ENCODE data around the gene FES.
A peak's percentile ranks its signal among the peaks of the same experiment; 100 is the strongest.
"Not testable (repeated sequence)": the region's sequence is repeated elsewhere in the genome, so short reads cannot be mapped to it uniquely, and the experiment has no call there.

The FES gene

DNA sequence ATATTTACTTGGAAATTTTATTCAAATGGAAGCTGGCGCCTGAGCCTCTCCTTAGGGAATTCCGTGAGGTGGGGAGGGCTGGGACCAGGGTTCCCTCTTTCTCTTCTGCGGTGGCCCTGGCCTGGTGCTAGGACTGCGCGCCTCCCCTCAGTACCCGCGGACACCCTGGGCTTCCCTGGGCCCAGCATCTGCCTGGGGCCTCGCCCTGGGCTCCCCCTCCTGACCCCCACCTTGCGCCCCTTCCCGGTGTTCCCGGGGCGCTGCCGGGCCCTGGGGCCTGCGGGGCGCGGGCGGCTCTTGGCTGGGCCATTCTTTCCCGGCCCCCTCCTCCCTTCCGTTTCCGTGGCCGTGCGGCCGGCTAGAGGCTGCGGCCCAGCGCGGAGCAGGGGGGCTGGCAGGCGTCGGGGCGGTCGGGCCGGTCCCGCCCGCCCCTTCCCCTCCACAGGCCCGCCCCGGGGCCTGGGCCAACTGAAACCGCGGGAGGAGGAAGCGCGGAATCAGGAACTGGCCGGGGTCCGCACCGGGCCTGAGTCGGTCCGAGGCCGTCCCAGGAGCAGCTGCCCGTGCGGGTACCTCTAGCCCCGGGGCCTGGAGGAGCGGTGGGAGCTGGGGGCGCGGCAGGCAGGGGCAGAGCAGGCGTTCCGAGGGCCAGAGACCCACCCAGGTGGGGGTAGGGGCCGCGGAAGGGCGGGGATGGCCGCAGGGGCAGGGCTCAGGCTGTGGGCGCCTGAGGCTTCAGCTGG is at the start of gene FES:
TSS of gene FES (plus strand) at position 529 of the 743 bp plus-strand sequence. CDS start 542 bp downstream, outside the sequence.
- no peak for DNase-seq

DNA sequence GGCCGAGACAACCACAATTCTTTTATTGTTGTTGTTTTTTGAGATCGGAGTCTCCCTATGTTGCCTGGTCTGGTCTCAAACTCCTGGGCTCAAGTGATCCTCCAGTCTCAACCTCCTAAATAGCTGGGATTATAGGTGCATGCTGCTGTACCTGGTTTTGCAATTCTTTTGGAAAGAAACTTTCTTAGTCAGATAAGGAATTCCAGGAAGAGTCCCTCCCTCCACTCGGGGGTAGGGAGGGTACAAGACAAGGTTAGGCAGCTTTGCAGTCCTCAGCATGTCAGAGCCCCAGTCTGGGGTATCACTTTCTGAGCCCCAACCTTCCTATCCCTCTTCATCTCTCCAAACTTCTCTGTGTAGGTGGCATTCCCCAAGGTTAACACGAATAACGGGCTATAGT is 49.7 kb upstream of the FES start:
- no peak for DNase-seq

DNA sequence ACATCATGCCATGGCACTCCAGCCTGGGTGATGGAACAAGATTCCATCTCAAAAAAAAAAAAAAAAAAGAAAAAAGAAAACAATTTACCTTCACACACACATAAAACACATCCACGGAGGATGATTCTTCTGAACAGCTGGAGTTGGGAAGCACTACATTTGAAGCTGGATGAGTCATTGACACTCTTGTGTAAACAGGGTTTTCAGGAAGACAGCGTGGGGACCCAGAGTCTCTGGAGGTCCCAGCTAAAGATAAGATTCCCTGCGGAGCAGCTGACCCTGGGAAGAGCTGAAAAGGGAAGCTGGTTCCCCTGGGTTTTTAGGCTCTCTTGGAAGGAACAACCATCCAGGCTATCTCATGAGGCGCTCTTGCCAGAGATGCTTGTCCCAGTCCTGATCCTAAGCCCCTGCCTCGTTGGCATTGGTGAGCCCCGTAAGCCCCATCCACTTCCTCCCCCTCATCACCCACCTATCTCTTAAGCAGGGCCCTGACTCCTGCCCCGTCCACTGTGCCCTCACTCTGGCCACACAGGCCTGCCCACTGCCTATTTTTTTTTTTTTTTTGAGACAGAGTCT is 47.9 kb upstream of the FES start:
- DNase-seq = no peak

DNA sequence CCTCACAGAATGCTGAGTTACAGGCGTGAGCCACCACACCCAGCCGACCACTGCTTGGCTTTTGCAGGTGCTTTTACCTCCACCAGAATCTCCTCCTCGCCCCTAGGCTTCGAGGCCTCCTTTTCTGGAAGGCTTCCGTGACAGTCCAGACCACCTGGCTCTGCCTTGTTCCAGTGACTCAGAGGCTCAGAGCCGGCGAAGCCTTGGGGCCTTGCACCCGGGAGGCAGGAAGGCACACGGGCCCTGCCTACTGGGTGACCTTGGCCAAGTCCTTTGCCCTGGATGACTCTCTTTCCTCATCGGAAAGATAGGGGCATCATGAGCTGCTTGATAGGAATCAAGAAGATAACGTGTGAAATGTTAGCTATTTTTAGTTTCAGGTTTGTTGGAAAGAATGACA is 47.2 kb upstream of the FES start:
- DNase-seq = peak; percentile 78

DNA sequence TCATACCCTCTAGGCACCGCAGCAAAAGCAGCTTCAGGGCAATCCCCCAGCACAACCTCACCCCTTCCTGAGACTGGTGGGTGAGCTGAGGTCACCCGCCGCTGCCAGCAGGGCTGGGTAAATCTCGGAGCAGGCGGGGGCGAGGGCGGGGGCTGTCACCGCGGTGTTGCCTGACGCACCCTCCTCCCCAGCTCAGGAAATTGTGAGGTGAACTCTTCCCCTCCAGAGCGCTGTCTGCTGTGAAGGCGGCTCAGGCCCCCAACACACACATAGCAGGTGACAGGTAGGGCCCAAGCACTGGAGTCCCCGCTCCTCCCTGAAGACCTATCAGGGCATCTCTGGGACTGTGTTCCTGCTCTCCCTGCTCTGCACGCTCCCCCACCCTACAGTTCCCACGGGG is 46.2 kb upstream of the FES start:
- peak; percentile 94 for DNase-seq

DNA sequence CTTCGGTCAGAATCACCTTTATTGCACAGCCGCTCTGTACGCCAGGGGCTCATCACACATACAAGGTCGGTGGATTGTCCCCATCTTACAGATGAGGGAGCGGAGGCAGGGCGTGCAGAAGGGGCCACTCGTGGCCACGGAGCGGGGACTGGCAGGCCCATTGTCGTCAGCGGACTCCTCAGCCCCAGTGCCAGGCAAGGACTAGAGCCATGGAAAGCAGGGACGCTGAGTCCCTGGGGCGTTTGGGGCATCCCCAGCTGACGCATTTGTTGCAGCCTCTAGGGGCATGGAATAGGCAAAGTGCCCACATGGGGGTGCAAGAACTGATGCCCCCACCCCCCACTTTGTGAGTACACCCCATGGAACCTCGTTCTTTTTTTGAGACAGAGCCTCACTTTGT is 45.8 kb upstream of the FES start:
- DNase-seq = peak; percentile 40

DNA sequence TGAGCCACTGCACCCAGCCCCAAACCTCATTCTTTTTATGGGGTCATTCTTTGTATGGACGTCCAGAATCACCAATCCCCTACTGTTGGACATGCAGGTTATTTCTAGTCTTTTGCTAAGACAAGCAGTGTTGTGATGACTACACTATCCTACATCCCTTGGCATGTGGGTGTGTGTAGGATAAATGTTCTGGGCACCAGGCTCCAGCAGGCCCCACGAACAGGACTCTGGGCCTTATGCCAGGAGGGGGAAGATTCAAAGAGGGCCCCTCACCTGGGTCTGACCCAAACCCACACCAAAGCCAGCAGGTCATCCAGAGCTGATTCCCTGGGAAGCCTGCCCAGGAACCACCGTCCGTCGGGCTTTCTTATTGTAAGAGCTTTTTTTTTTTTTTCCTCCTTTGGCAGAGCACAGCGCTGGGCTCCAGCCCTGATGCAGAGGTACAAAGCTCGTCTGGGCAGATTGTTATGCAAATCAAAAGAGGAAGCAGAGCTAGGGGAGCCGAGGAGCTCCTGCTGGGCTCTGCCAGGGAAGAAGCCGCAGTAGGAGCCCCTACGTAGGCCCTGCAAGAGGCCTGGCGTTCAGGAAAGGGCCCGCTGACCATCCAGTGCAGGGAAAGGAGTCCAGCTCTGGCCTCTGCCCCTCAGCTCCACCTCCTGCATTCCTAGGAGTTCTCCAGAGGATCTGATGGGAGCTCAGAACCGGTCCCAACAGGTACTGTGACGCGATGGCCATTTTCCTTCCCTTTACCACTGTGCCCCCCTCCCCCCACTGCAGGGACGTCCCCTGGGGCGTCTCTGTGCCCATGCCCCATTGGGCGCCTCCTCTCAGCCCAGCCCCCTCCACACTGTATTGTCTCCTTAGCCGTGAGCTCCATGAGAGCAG is 44.9 kb upstream of the FES start:
- DNase-seq = peak; percentile 47

DNA sequence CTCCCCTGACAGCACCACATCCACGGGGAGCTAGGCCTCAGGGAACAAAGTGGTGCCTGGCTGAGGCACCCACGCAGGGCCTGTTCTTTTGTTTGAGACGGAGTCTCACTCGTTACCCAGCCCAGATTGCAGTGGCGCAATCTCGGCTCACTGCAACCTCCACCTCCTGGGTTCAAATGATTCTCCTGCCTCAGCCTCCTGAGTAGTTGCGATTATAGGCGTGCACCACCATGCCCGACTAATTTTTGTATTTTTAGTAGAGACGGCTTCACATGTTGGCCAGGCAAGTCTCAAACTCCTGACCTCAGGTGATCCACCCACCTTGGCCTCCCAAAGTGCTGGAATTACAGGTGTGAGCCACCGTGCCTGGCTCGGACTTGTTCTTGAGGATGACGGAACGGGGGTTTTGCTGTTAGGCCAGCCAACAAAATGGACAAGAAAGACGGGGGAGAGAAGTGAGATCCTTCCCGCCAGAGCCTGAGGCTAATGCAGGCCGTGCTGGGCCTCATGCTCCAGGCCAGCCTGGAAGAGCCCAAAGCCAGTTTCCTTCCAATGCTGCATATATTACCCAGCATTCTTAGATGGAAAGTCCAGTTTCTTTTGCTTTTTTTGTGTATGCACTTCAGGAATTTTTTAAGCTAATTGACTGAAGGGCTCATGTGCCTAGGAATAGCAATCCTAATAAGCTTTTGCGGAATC is 44.0 kb upstream of the FES start:
- no peak for DNase-seq

DNA sequence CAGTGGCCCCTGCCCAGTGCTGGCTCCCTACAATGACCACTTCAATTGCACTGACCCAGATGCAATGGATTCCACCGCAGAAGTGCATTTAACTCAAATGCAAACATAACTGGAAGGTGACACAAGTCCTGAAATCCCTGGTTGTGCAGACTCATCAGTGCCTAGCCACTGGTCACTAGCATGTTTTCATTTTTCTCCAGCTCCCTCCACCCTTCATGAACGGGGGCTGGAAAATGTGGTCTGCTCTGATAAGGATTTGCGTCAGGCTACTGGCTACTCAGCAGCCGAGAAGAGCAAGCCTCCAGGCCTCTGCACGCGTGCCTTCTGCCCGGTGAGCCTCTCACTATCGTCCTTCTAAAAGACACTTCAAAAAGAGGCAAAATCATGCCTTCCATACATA is 43.4 kb upstream of the FES start:
- no peak for DNase-seq

DNA sequence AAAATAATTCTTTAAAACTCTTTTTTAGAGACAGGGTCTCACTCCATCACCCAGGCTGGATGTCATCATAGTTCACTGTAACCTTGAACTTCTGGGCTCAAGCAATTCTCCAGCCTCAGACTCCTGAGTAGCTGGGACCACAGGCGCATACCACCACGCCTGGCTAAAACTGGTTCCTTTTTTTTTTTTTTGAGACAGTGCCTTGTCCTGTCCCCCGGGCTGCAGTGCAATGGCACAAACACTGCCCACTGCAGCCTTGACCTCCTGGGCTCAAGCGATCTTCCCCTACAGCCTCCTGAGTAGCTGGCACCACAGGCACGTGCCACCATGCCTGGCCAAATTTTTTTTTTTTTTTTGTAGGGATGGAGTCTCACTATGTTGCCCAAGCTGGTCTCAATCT is 39.6 kb upstream of the FES start:
- DNase-seq = no peak

DNA sequence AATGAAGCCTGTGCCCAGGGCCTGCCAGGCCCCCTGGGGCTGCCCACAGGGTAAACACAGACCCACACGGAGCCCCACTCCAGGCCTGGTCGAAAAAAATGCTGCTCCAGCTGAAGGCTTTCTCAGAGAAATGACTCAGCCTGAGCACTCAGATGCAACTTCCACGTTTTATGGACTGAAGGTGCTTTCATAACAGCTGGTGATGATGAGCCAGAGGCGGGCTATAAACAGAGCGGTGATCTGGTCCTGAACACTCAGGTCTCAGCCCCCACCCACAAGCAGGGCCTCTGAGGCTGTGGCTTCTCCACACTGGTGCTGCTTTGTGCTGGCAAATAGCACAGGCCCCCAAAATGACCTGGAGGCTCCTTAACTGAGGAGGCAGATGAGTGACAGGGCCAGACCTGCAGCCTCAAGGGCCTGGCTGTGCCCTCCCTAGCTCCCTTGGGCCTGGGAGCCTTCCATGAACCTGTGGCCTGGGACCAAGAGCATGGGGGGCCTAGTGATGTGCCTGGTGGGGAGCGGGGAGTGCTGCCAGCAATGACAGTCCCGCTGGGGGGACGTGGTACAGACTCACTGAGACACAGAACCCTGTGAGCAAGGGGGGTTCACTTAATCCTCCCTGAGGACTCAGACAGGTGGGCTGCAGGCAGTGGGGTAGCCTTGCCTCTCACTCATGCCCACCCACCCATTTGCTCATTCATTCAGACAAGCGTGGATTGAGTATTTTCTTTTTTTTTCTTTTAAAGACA is 38.9 kb upstream of the FES start:
- peak; percentile 71 for DNase-seq

DNA sequence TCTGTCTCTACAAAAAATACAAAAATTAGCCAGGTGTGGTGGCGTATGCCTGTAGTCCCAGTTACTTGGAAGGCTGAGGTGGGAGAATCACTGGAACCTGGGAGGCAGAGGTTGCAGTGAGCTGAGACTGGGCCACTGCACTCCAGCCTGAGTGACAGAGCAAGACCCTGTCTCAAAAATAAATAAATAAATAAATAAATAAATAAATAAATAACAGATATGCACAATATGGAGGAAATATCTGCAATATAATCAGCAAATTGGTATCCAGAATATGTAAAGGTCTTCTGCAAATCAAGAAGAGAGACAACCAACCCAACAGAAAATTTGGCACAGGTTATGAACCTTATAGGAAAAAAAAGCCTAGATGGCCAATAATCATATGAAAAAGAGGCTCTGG is 34.9 kb upstream of the FES start:
- DNase-seq = not testable (repeated sequence)

DNA sequence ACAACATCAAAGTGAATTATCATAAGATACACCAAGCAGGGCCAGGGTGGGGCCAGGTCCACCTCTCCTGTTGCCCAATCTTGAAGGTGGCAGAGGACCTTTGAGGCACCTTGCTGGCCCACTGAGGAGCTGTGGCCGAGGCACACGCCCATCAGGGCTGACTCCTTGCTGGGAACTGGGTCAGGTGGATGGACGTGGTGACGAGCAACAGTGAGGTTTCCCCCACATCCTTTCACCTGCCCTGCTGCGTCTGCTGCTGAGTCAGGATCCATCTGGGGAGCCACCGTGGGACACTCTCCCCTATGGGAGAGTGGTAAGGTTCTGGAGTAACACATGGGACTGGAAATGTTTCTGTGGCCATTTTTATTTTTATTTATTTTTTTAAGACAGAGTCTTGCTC is 33.2 kb upstream of the FES start:
- peak; percentile 56 for DNase-seq

DNA sequence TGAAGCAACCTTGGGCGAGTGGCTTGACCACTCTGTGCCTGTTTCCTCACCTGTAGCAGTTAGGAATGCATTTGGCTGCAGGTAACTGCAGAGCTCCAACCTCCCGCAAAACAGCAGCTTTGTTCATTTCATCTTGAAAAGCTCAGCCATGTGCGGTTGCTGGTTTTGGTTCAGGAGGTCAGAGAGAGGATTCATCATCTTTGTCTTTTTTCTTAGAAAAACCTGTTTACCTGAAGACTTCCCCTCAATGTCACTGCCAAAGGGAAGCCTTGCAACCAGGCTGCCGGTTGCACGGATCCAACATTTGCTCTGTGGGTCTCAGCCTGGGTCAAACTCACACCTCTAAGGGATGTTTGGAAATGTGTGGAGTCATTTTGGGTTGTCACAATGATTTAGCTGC is 32.4 kb upstream of the FES start:
- no peak for DNase-seq

DNA sequence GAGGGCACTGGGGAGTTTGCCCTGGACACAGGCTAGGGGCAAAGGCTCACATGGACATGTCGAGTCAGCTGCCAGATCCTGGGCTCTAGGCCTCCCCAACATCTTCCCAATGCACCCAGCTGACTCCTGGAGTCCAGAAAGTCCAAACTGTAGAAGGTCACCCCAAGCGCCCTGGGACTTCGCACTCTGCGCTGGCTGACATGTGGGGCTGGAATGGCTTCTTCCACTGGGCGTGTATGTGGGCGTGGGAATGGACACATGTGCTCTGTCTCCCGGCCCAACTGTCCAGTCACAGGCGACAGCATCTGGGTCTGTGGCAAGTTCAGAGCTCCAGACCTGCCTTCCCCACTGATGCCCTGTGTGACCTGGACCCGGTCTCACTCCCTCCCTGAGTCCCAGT is 29.2 kb upstream of the FES start:
- no peak for DNase-seq

DNA sequence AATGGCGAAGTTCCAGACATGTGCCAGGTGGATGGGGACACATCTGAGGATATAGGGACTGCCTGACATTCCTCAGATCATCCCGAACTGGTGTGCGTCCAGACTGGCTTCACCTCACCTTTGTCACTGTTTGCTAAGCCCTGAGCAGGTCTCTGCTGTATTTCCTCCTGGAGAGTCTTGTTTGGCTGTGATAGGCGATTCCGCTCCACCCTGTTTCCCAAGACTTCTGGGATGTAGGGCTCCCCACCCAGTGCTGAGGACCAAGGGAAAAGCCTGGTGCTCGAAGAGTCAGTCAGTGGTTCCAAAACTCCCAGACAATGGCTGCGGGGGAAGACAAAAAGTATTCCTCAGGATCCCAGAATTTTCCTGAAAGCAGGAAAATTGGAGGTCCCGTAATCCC is 27.0 kb upstream of the FES start:
- no peak for DNase-seq

DNA sequence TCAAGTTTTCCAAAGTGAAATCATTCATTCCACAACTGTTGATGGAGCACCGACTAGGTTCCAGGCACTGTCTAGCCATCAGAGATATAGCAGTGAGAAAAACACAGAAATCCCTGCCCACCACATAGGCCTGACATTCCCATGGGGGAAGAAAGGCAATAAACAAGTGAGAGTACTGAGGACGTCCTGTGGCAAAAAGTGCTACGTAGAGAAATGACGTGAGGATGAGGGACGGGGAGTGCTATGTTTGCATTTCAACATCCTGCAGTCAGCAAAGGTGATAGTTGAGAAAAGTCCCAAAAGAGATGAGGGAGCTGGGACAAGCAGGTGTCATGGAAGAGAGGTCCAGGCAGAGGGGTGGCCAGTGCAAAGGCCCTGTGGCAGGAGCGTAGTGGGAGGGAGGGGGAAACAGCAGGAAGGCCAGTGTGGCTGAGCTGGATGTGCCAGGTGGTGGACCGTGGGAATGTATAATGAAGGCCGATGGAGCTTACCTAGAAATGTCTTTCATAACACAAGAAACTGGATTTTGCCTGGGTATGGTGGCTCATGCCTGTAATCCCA is 26.3 kb upstream of the FES start:
- no peak for DNase-seq

DNA sequence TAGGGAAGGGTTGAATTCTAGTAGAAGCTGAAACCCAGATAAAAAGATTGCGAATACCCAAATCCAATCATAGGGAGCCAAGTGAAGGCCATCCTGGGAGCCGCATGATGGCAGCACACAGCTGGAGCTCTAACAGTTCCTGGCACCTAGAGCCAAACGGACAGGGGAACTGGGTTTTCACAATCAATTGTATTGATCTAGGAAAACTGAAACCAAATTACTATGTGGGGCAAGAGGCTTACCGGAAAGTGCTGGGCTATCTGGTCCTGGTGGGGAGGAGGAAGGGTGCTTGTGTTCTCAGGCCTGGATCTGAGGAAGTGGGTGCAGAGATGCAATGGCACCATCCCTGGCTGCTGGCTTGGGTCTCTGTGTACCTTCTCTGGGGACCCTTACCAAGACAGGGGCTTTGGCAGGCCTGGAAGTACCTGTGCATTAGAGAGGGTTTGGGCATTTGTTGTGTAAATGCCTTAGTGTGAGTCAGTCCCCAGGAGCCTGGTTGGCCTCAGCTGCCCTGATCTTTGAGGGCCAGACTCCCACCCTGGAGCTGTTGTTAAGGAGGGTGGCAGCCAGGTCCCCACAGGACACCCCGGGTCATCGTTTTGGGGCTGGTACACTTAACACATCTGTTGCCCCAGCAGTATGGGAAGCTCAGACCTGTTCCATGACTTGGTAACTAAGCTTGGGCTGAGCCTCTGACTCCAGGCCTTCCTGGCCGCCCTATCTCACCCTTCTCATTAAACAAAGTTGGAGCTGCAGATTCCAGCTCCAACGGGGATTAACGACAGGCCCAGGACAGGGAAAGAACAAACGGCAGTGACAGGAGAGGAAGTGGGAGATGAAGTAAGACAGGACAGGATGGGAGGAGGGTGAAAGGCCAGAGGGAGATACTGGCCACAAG is 24.8 kb upstream of the FES start:
- DNase-seq = no peak

DNA sequence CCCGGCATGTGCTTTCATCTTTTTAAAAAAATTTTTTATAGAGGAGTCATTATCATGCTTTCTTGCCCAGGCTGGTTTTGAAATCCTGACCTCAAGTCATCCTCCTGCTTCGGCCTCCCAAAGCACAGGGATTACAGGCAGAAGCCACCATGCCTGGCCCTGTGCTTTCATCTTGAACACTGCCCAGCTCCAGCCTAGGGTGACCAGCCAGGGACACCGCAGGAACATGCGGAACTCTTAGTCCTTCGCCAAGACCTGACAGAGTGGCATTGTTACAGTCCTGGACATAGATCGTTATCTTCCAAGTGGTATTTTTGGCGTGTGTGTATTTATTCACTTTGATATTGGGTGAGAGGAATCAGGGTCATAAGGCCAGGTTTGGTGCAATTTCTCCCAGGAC is 23.9 kb upstream of the FES start:
- no peak for DNase-seq

DNA sequence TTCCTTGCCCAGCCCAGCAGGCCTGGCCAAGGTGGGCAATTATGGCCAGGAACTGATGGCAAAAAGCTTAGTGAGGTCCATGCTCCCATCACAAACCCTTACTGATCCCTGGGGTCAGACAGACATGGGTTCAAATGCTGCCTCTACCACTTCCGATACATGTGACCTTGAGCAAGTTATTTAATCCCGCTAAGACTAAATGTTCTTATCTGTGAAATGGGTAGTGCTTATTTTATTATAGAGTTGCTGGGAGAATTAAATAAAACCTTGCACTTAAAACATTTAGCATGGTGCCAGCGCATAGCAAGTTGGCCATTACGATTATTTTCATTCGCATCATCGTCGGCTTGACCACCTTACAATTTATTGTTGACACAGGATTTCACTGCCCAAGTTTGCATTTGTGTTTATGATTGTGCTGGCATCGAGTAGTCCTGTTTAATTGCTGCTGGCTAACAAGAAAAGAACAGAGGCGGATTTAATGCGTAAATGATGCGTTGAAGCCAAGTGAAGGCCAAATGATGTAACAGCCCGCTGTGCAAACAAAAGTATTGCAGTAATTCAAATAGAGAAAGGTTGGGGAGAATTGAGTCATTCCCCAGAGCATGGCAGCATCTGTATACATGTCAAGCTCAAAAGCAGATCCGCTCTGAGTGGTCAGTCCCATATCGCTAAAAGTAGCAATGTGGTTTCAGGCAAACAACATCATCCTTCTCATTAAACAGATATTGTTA is 23.2 kb upstream of the FES start:
- no peak for DNase-seq

All from stimulated activated CD4-positive, alpha-beta T cell treated with anti-CD3 and anti-CD28 coated beads, Interleukin-15, amount 100 ng/mL, for 24 hours (primary cell).